Measurements from ENCODE around the gene TCF4. TPM values are rescaled to one million over a fixed set of nuclear protein-coding genes. Genes with fewer than 3 reads are reported as not detected.

The TCF4 gene
- total RNA-seq, 1 experiment from 2014 or later = 143 TPM

GRCh38 chr18:55529581-55529980 lies 58.4 kb downstream of the TCF4 start:
- no peak for DNase-seq (ENCODE audit: low spot score)
- H3K9me3 ChIP-seq (ENCODE audit: low read depth, low read length, poor library complexity, severe bottlenecking) = no peaks in the 10 kb centered on the region
- no peak overlapping the region for H3K27ac ChIP-seq (ENCODE audit: low read depth, low read length, poor library complexity, severe bottlenecking)
- BruUV-seq (replicated peaks) = no TSS peak
- H3K27me3 ChIP-seq (replicated peaks; ENCODE audit: insufficient read depth, low read depth, low read length, poor library complexity) = no peaks in the 10 kb centered on the region
- POLR2A ChIA-PET (ENCODE audit: low non-redundant PET) = no interaction called here
- peaks cover 13% of the 10 kb centered on the region for H3K4me1 ChIP-seq (ENCODE audit: insufficient read depth, low read length, poor library complexity, severe bottlenecking)
- no peak overlapping the region for H3K4me3 ChIP-seq (ENCODE audit: low read depth, low read length, poor library complexity, severe bottlenecking)
- intact Hi-C loops (cut with micrococcal nuclease; ENCODE audit: unreplicated experiment) = no loop called here
- CTCF ChIA-PET = no interaction called here
- H3K36me3 ChIP-seq (ENCODE audit: insufficient read depth, low read length, poor library complexity, severe bottlenecking) = no peaks in the 10 kb centered on the region
- TF ChIP-seq CTCF (conservative IDR thresholded peaks at IDR 0.05; ENCODE audit: low read depth, low read length) (no peak), EZH2 (IDR thresholded peaks at IDR 0.05; ENCODE audit: borderline replicate concordance, low read depth, low read length, poor library complexity, severe bottlenecking) (no peak)

GRCh38 chr18:55525845-55526244 lies 62.1 kb downstream of the TCF4 start:
- Histone ChIP-seq H3K27me3 (replicated peaks; ENCODE audit: insufficient read depth, low read depth, low read length, poor library complexity) (no peaks in the 10 kb centered on the region), H3K9me3 (ENCODE audit: low read depth, low read length, poor library complexity, severe bottlenecking) (no peaks in the 10 kb centered on the region), H3K27ac (ENCODE audit: low read depth, low read length, poor library complexity, severe bottlenecking) (no peak overlapping the region), H3K36me3 (ENCODE audit: insufficient read depth, low read length, poor library complexity, severe bottlenecking) (no peaks in the 10 kb centered on the region), H3K4me3 (ENCODE audit: low read depth, low read length, poor library complexity, severe bottlenecking) (no peak overlapping the region), H3K4me1 (ENCODE audit: insufficient read depth, low read length, poor library complexity, severe bottlenecking) (peaks cover 27% of the 10 kb centered on the region)
- intact Hi-C loops (cut with micrococcal nuclease; ENCODE audit: unreplicated experiment) = no loop called here
- ChIA-PET POLR2A (ENCODE audit: low non-redundant PET) (no interaction called here), CTCF (no interaction called here)
- BruUV-seq (replicated peaks) = no TSS peak
- no peak for DNase-seq (ENCODE audit: low spot score)
- no peak for TF ChIP-seq EZH2 (IDR thresholded peaks at IDR 0.05; ENCODE audit: borderline replicate concordance, low read depth, low read length, poor library complexity, severe bottlenecking)
- no peak for TF ChIP-seq CTCF (conservative IDR thresholded peaks at IDR 0.05; ENCODE audit: low read depth, low read length)

GRCh38 chr18:55524353-55525073 lies 63.5 kb downstream of the TCF4 start:
- BruUV-seq (replicated peaks) = no TSS peak

More at GRCh38 chr18:55524353-55525073, 63.5 kb downstream of the TCF4 start:
- Histone ChIP-seq H3K36me3 (ENCODE audit: insufficient read depth, low read length, poor library complexity, severe bottlenecking) (no peaks in the 10 kb centered on the region), H3K4me1 (ENCODE audit: insufficient read depth, low read length, poor library complexity, severe bottlenecking) (peaks cover 25% of the 10 kb centered on the region), H3K27me3 (replicated peaks; ENCODE audit: insufficient read depth, low read depth, low read length, poor library complexity) (no peaks in the 10 kb centered on the region), H3K27ac (ENCODE audit: low read depth, low read length, poor library complexity, severe bottlenecking) (no peak overlapping the region), H3K9me3 (ENCODE audit: low read depth, low read length, poor library complexity, severe bottlenecking) (no peaks in the 10 kb centered on the region), H3K4me3 (ENCODE audit: low read depth, low read length, poor library complexity, severe bottlenecking) (no peak overlapping the region)
- no peak for TF ChIP-seq EZH2 (IDR thresholded peaks at IDR 0.05; ENCODE audit: borderline replicate concordance, low read depth, low read length, poor library complexity, severe bottlenecking)
- no peak for TF ChIP-seq CTCF (conservative IDR thresholded peaks at IDR 0.05; ENCODE audit: low read depth, low read length)
- CTCF ChIA-PET = no interaction called here
- no peak for DNase-seq (ENCODE audit: low spot score)
- POLR2A ChIA-PET (ENCODE audit: low non-redundant PET) = no interaction called here
- intact Hi-C loops (cut with micrococcal nuclease; ENCODE audit: unreplicated experiment) = no loop called here

Data from A673 (cell line).